LoVo (cell line): ENCODE data around the gene MADD.
"Not testable (repeated sequence)": the region's sequence is repeated elsewhere in the genome, so short reads cannot be mapped to it uniquely, and the experiment has no call there.

Experiments
- DNase-seq: peaks from one replicate; pipeline ENCODE4 v3.0.0-alpha.2; 2016; ENCODE audit warnings: low spot score

The MADD gene

GRCh38 chr11:47318166-47318565 lies 48.2 kb downstream of the MADD start:
- no peak for DNase-seq

- no peak for DNase-seq
These were observed 54.6 kb downstream of the MADD start for GRCh38 chr11:47324520-47324919.

GRCh38 chr11:47325271-47326041 lies 55.5 kb downstream of the MADD start:
- no peak for DNase-seq

- DNase-seq, result no peak
These were observed 56.3 kb downstream of the MADD start for GRCh38 chr11:47326198-47326597.

GRCh38 chr11:47327025-47327424 lies 57.1 kb downstream of the MADD start:
- DNase-seq, result no peak

GRCh38 chr11:47327949-47328348 lies 58.0 kb downstream of the MADD start:
- DNase-seq, result no peak

GRCh38 chr11:47328449-47329390 lies 58.8 kb downstream of the MADD start:
- no peak for DNase-seq

GRCh38 chr11:47329431-47329986 lies 59.6 kb downstream of the MADD start:
- no peak for DNase-seq

GRCh38 chr11:47329987-47330931 lies 60.3 kb downstream of the MADD start:
- no peak for DNase-seq

GRCh38 chr11:47331454-47332302 lies 61.7 kb downstream of the MADD start:
- DNase-seq, result no peak

GRCh38 chr11:47332303-47332711 lies 62.4 kb downstream of the MADD start:
- DNase-seq, result no peak

GRCh38 chr11:47332791-47333525 lies 63.0 kb downstream of the MADD start:
- DNase-seq, result no peak

GRCh38 chr11:47333526-47333845 lies 63.6 kb downstream of the MADD start:
- DNase-seq, result no peak

- no peak for DNase-seq
These were observed 64.0 kb downstream of the MADD start for GRCh38 chr11:47333886-47334443.

- not testable (repeated sequence) for DNase-seq
These were observed 64.9 kb downstream of the MADD start for GRCh38 chr11:47334699-47335411.

- DNase-seq, result no peak
These were observed 65.8 kb downstream of the MADD start for GRCh38 chr11:47335733-47336132.

GRCh38 chr11:47336595-47336994 lies 66.7 kb downstream of the MADD start:
- no peak for DNase-seq

- DNase-seq, result peak; percentile 82
These were observed 67.4 kb downstream of the MADD start for GRCh38 chr11:47337229-47337924.
